ENCODE results near the gene AGAP1.

Gene AGAP1

GRCh38 chr2:235676536-235676799 lies 182.6 kb downstream of the AGAP1 start:
- in situ Hi-C loops (cut with HindIII; ENCODE audit: low sequenced_read_pairs) = no loop called here

GRCh38 chr2:235677276-235677788 lies 183.5 kb downstream of the AGAP1 start:
- in situ Hi-C loops (cut with HindIII; ENCODE audit: low sequenced_read_pairs) = no loop called here

- in situ Hi-C loops (cut with HindIII; ENCODE audit: low sequenced_read_pairs) = no loop called here
These were observed 184.1 kb downstream of the AGAP1 start for GRCh38 chr2:235677937-235678336.

- in situ Hi-C loops (cut with HindIII; ENCODE audit: low sequenced_read_pairs) = no loop called here
These were observed 184.9 kb downstream of the AGAP1 start for GRCh38 chr2:235678712-235679111.

GRCh38 chr2:235679471-235679870 lies 185.6 kb downstream of the AGAP1 start:
- in situ Hi-C loops (cut with HindIII; ENCODE audit: low sequenced_read_pairs) = no loop called here

- in situ Hi-C loops (cut with HindIII; ENCODE audit: low sequenced_read_pairs) = no loop called here
These were observed 191.3 kb downstream of the AGAP1 start for GRCh38 chr2:235685024-235685721.

- in situ Hi-C loops (cut with HindIII; ENCODE audit: low sequenced_read_pairs) = no loop called here
These were observed 194.9 kb downstream of the AGAP1 start for GRCh38 chr2:235688511-235689426.

- in situ Hi-C loops (cut with HindIII; ENCODE audit: low sequenced_read_pairs) = no loop called here
These were observed 195.6 kb downstream of the AGAP1 start for GRCh38 chr2:235689427-235689853.

- in situ Hi-C loops (cut with HindIII; ENCODE audit: low sequenced_read_pairs) = no loop called here
These were observed 196.4 kb downstream of the AGAP1 start for GRCh38 chr2:235690082-235690808.

GRCh38 chr2:235690809-235691450 lies 197.1 kb downstream of the AGAP1 start:
- in situ Hi-C loops (cut with HindIII; ENCODE audit: low sequenced_read_pairs) = no loop called here

GRCh38 chr2:235692076-235692475 lies 198.2 kb downstream of the AGAP1 start:
- in situ Hi-C loops (cut with HindIII; ENCODE audit: low sequenced_read_pairs) = no loop called here

GRCh38 chr2:235692671-235693171 lies 198.9 kb downstream of the AGAP1 start:
- in situ Hi-C loops (cut with HindIII; ENCODE audit: low sequenced_read_pairs) = no loop called here

- in situ Hi-C loops (cut with HindIII; ENCODE audit: low sequenced_read_pairs) = no loop called here
These were observed 199.4 kb downstream of the AGAP1 start for GRCh38 chr2:235693279-235693678.

GRCh38 chr2:235694721-235695601 lies 201.1 kb downstream of the AGAP1 start:
- in situ Hi-C loops (cut with HindIII; ENCODE audit: low sequenced_read_pairs) = no loop called here

GRCh38 chr2:235695602-235695895 lies 201.7 kb downstream of the AGAP1 start:
- in situ Hi-C loops (cut with HindIII; ENCODE audit: low sequenced_read_pairs) = no loop called here

- in situ Hi-C loops (cut with HindIII; ENCODE audit: low sequenced_read_pairs) = no loop called here
These were observed 203.2 kb downstream of the AGAP1 start for GRCh38 chr2:235697041-235697440.

GRCh38 chr2:235698028-235698427 lies 204.2 kb downstream of the AGAP1 start:
- in situ Hi-C loops (cut with HindIII; ENCODE audit: low sequenced_read_pairs) = no loop called here

- in situ Hi-C loops (cut with HindIII; ENCODE audit: low sequenced_read_pairs) = no loop called here
These were observed 204.6 kb downstream of the AGAP1 start for GRCh38 chr2:235698491-235698890.

- in situ Hi-C loops (cut with HindIII; ENCODE audit: low sequenced_read_pairs) = no loop called here
These were observed 205.7 kb downstream of the AGAP1 start for GRCh38 chr2:235699576-235699975.

All from DLD1 (cell line).